Upper lobe of left lung (tissue), 6 donors: ENCODE results near the gene DDA1. TPM values are rescaled to one million over a fixed set of nuclear protein-coding genes. Genes with fewer than 3 reads are reported as not detected.
A peak's percentile ranks its signal among the peaks of the same experiment; 100 is the strongest.

Experiments
- ATAC-seq, 2 donors: fragments of 200-7000 bp; cut with Tn5 transposase; one replicate each; pipeline ENCODE4 v1.9.1; 2022; ENCODE audit warnings: mild to moderate bottlenecking in 2 of 2, moderate library complexity in 2 of 2; ENCODE audit not compliant: low FRiP score in 2 of 2
- DNase-seq, 2 donors: peaks; one replicate each; pipeline ENCODE4 v3.0.0-alpha.2; 2019 to 2020
- H3K27ac ChIP-seq, 4 donors: fragments of 200-600 bp; sonication (generic); one replicate each; pipeline ENCODE4 v1.5.1; 2016 to 2019
- H3K27me3 ChIP-seq, 4 donors: fragments of 200-600 bp; sonication (generic); one replicate each; pipeline ENCODE4 v1.5.1; 2017 to 2019
- H3K36me3 ChIP-seq, 4 donors: fragments of 200-600 bp; sonication (generic); one replicate each; pipeline ENCODE4 v1.5.1; 2016 to 2019
- H3K4me1 ChIP-seq, 4 donors: fragments of 200-600 bp; sonication (generic); one replicate each; pipeline ENCODE4 v1.5.1; 2018 to 2019
- H3K4me3 ChIP-seq, 4 donors: fragments of 200-600 bp; sonication (generic); one replicate each; pipeline ENCODE4 v1.5.1; 2017 to 2019; ENCODE audit warnings: mild to moderate bottlenecking in 2 of 4, moderate library complexity in 1 of 4
- H3K9me3 ChIP-seq, 4 donors: fragments of 200-600 bp; sonication (generic); one replicate each; pipeline ENCODE4 v1.5.1; 2018 to 2019
- EP300 ChIP-seq, 4 donors: sonication (generic); formaldehyde crosslinking; IDR thresholded peaks; one replicate each; pipeline ENCODE4 v1.5.1; 2017; ENCODE audit warnings: antibody characterized with exemption in 4 of 4, control low read depth in 2 of 4
- POLR2A ChIP-seq, 4 donors: fragments of 450-650 bp; IDR thresholded peaks; one replicate each; pipeline ENCODE4 v1.5.1; 2016 to 2017; ENCODE audit warnings: antibody characterized with exemption in 4 of 4, mild to moderate bottlenecking in 2 of 4
- POLR2AphosphoS5 ChIP-seq, 2 donors: sonication (generic); formaldehyde crosslinking; IDR thresholded peaks; one replicate each; pipeline ENCODE4 v1.5.1; 2017; ENCODE audit warnings: antibody characterized with exemption in 2 of 2
- WGBS, 2 donors: methylation state at CpG; one replicate each; pipeline ENCODE4 v1.1.5; 2017 to 2018; 5-methylcytosine and 5-hydroxymethylcytosine counted together
- total RNA-seq, 6 donors: library from RNA; depleted of rRNA in 4 of 6; stranded (reverse); fragments of >200 nt in 4 of 6; gene quantifications; one replicate each; pipeline versions ENCODE4 v1.1.0 to v1.2.1, GENCODE V29; 2016 to 2021
- TF ChIP-seq, protein P1 (sequence below), 6 experiments: fragments of 450-650 bp in 4 of 6; fragments of 200-600 bp in 2 of 6; sonication (generic) in 2 of 6; IDR thresholded peaks; one replicate each; pipeline ENCODE4 v1.5.1; 2016 to 2019; ENCODE audit warnings: antibody characterized with exemption in 6 of 6
- donor health status: DM: no; HTN: no; CAD: no; lungs with moderate emphysema.
- donor health status: DM: no; HTN: yes; CAD: no; lungs with severe emphysema.

The DDA1 gene
- total RNA-seq, 6 donors from 2014 or later: 11.5 to 42.8 (median 28.4) TPM

DNA sequence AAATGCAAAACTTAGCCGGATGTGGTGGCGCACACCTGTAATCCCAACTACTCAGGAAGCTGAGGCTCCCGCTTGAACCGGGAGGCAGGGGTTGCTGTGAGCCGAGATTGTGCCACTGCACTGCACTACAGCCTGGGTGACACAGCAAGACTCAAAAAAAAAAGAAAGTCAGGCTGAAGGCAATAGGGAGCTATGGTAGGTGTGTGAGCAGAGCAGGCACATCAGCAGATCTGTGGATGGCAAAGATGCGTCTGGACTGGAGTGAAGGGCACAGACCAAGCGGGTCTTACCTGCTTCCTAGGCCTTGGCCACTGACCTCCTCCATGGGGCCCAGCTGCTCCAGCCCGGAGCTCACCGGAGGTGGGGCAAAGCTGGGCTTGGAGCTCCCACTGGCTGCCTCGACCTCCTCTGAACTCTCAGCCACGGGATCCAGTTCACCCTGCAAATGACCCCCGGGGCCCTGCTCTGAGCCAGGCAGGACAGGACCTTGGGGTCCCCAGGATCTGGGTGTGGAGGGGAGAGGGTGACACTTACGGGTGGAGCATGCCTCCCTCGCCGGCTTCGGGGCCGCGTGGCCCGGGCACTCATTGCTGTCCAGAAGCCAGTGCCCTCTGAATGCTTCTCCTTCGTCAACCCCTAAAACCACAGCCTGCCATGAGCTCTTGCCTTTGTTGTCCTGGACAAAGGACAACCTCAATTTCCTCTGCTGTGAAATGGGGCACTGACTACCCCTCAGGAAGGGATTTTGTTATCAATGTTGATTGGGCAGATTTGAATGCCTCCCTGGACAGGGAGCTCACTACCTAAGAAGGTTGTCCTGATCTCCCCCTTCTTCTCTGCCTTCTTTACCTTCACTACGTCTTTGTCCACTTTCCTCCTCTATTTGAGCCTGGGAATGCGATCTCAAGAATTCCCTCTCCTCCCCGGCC lies 45.4 kb upstream of the DDA1 start:
- H3K9me3 ChIP-seq: no peaks in the 10 kb centered on the region
- peaks cover 6 to 36% (median 22%) of the 10 kb centered on the region in 4 donors for H3K4me1 ChIP-seq
- WGBS, 2 donors: 58 to 73% methylated on average over 15 to 23 of the region's 23 CpGs
- peaks cover 0 to 9% (median 4%) of the 10 kb centered on the region in 4 donors for H3K36me3 ChIP-seq
- DNase-seq (peak in 1 of 2 donors; percentile 79), ATAC-seq (no peak)
- H3K4me3 ChIP-seq: peak overlapping the region; percentile 26 to 53 (median 44)
- H3K27ac ChIP-seq: peak overlapping the region; percentile 67 to 86 (median 74)
- no peaks in the 10 kb centered on the region for H3K27me3 ChIP-seq
- TF ChIP-seq EP300 (IDR thresholded peaks at IDR 0.05): no peak

DNA sequence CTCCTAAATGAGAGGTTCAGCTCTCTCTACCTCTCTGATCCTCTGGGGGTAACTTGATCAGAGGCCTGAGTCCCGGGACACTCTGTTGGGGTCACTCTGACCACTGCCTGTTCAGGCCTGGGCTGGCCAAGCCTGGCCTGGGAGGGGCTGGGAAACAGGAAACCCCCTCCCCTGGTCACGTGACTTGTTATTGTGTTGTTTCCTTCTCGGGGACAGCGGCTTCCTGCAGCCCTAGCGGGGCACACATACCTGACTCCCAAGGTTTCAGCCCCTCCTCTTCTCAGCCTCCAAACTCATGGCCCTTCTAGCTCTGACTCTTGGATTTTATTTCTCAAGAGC lies 44.8 kb upstream of the DDA1 start, which contains the start of gene USHBP1:
Gene USHBP1, minus strand, starts transcription at position 105 of the 339 bp plus-strand sequence. CDS start 446 bp downstream, outside the sequence.
- H3K9me3 ChIP-seq: no peaks in the 10 kb centered on the region
- peaks cover 0 to 11% (median 6%) of the 10 kb centered on the region in 4 donors for H3K36me3 ChIP-seq
- peak within 1 kb of the TSS; percentile 26 to 53 (median 44) for H3K4me3 ChIP-seq
- H3K4me1 ChIP-seq: peaks cover 6 to 36% (median 22%) of the 10 kb centered on the region in 4 donors
- ATAC-seq: no peak
- peak in 2 of 4 donors; percentile 50 to 52 for TF ChIP-seq POLR2A (IDR thresholded peaks at IDR 0.05)
- TF ChIP-seq, protein P1, sequence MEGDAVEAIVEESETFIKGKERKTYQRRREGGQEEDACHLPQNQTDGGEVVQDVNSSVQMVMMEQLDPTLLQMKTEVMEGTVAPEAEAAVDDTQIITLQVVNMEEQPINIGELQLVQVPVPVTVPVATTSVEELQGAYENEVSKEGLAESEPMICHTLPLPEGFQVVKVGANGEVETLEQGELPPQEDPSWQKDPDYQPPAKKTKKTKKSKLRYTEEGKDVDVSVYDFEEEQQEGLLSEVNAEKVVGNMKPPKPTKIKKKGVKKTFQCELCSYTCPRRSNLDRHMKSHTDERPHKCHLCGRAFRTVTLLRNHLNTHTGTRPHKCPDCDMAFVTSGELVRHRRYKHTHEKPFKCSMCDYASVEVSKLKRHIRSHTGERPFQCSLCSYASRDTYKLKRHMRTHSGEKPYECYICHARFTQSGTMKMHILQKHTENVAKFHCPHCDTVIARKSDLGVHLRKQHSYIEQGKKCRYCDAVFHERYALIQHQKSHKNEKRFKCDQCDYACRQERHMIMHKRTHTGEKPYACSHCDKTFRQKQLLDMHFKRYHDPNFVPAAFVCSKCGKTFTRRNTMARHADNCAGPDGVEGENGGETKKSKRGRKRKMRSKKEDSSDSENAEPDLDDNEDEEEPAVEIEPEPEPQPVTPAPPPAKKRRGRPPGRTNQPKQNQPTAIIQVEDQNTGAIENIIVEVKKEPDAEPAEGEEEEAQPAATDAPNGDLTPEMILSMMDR (IDR thresholded peaks at IDR 0.05): no peak
- TF ChIP-seq POLR2AphosphoS5 (IDR thresholded peaks at IDR 0.05): peak in 1 of 2 donors; percentile 84
- peak in 2 of 4 donors; percentile 31 to 62 for TF ChIP-seq EP300 (IDR thresholded peaks at IDR 0.05)
- peak in 1 of 2 donors; percentile 39 for DNase-seq
- 25 to 31% methylated on average over 5 of the region's 5 CpGs for WGBS, 2 donors
- no peaks in the 10 kb centered on the region for H3K27me3 ChIP-seq
- H3K27ac ChIP-seq: peak within 1 kb of the TSS; percentile 67 to 86 (median 74)

DNA sequence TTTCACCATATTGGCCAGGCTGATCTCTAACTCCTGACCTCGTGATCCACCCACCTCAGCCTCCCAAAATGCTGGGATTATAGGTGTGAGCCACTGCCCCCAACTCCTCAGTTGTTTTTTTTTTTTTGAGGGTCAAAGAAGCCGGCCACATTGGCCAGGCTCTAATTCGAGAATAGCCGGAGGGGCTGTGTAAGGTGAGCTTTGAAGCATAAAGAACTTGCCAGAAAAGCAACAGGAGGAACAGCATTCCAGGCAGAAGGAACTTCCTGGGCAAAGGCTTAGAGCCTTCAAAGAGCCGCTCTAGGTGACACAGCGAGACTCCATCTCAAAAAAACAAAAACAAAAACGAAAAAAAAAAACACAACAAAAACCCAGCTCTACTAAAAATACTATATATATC lies 43.3 kb upstream of the DDA1 start:
- WGBS, 2 donors: 89 to 95% methylated on average over 7 of the region's 7 CpGs
- Histone ChIP-seq H3K27me3 (no peaks in the 10 kb centered on the region), H3K36me3 (peaks cover 0 to 23% (median 17%) of the 10 kb centered on the region in 4 donors), H3K4me1 (peaks cover 6 to 32% (median 18%) of the 10 kb centered on the region in 4 donors), H3K4me3 (no peak overlapping the region), H3K27ac (peak overlapping the region in 1 of 4 donors; percentile 86), H3K9me3 (no peaks in the 10 kb centered on the region)
- ATAC-seq: no peak
- no peak for DNase-seq
- TF ChIP-seq POLR2A (IDR thresholded peaks at IDR 0.05) (no peak), EP300 (IDR thresholded peaks at IDR 0.05) (no peak), POLR2AphosphoS5 (IDR thresholded peaks at IDR 0.05) (no peak)
- TF ChIP-seq, protein P1 (IDR thresholded peaks at IDR 0.05): no peak

DNA sequence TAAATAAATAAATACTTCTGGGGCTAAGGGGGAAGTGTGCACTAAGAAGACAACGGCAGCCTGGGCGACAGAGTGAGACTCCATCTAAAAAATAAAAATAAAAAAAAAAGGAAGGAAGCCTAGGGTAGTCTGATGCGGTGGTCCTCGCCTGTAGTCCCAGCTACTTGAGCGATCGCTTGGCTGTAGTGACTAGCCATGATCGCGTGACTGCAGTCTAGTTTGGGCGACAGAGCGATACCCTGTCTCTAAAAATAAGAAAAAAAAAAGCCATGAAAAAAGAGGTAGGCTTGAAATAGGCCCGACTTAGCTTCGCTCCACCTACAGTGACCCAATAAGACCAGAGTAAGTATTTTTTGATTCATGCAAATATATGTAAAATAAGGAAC lies 42.8 kb upstream of the DDA1 start:
- Histone ChIP-seq H3K36me3 (peaks cover 5 to 28% (median 22%) of the 10 kb centered on the region in 4 donors), H3K27me3 (no peaks in the 10 kb centered on the region), H3K27ac (peak overlapping the region in 2 of 4 donors; percentile 48 to 86), H3K9me3 (no peaks in the 10 kb centered on the region), H3K4me3 (peak overlapping the region in 1 of 4 donors; percentile 61), H3K4me1 (peaks cover 6 to 30% (median 17%) of the 10 kb centered on the region in 4 donors)
- TF ChIP-seq POLR2A (IDR thresholded peaks at IDR 0.05) (no peak), EP300 (IDR thresholded peaks at IDR 0.05) (no peak), POLR2AphosphoS5 (IDR thresholded peaks at IDR 0.05) (no peak)
- TF ChIP-seq, protein P1 (IDR thresholded peaks at IDR 0.05): no peak
- 58 to 78% methylated on average over 12 of the region's 12 CpGs for WGBS, 2 donors
- DNase-seq (no peak), ATAC-seq (no peak)
